Neuronal stem cell (in vitro differentiated cells): ENCODE measurements around the gene TPPP3. TPM values are rescaled to one million over a fixed set of nuclear protein-coding genes. Genes with fewer than 3 reads are reported as not detected.

Experiments used
- DNase-seq: peaks from one replicate; pipeline ENCODE4 v3.0.0-alpha.2; 2013; ENCODE audit warnings: low spot score
- H2AFZ ChIP-seq: one replicate; pipeline ENCODE4 v1.6.1; 2013; ENCODE audit warnings: mild to moderate bottlenecking, low read length, inconsistent platforms
- H2AK5ac ChIP-seq: 2 replicates; pipeline ENCODE4 v1.6.1; 2013; ENCODE audit warnings: low read depth, mild to moderate bottlenecking, inconsistent platforms, low read length, moderate library complexity, mixed read lengths
- H2BK120ac ChIP-seq: 2 replicates; pipeline ENCODE4 v1.6.1; 2013; ENCODE audit warnings: low read depth, mild to moderate bottlenecking, inconsistent platforms, low read length, moderate library complexity, mixed read lengths
- H2BK12ac ChIP-seq: one replicate; pipeline ENCODE4 v1.6.1; 2013; ENCODE audit warnings: low read length, inconsistent platforms
- H2BK15ac ChIP-seq: 2 replicates; pipeline ENCODE4 v1.6.1; 2013; ENCODE audit warnings: mild to moderate bottlenecking, low read length, inconsistent platforms, mixed read lengths
- H2BK5ac ChIP-seq: one replicate; pipeline ENCODE4 v1.6.1; 2013; ENCODE audit warnings: inconsistent platforms, mild to moderate bottlenecking, low read length, moderate library complexity
- H3K14ac ChIP-seq: one replicate; pipeline ENCODE4 v1.6.1; 2013; ENCODE audit warnings: low read length, inconsistent platforms
- H3K18ac ChIP-seq: 2 replicates; pipeline ENCODE4 v1.6.1; 2013; ENCODE audit warnings: low read length, inconsistent platforms
- H3K23ac ChIP-seq: 2 replicates; pipeline ENCODE4 v1.6.1; 2013; ENCODE audit warnings: low read depth, mild to moderate bottlenecking, mixed read lengths, low read length, inconsistent platforms; ENCODE audit not compliant: poor library complexity
- H3K27ac ChIP-seq: replicated peaks from 3 replicates; pipeline ENCODE4 v1.5.1; 2013; ENCODE audit warnings: low read length, inconsistent platforms
- H3K27me3 ChIP-seq, 3 experiments: 2 replicates each; pipeline ENCODE4 v1.6.1; 2013; ENCODE audit warnings: low read length in 3 of 3, mild to moderate bottlenecking in 2 of 3, inconsistent platforms in 1 of 3, low read depth in 1 of 3, mixed read lengths in 1 of 3, moderate library complexity in 1 of 3; ENCODE audit not compliant: control insufficient read depth in 3 of 3, insufficient read depth in 3 of 3
- H3K36me3 ChIP-seq, 2 donors: replicated peaks in 1 of 2; 2 replicates each; pipeline ENCODE4 v1.6.1; 2013; ENCODE audit warnings: low read length in 2 of 2; ENCODE audit not compliant: control insufficient read depth in 2 of 2, insufficient read depth in 2 of 2
- H3K4ac ChIP-seq: 2 replicates; pipeline ENCODE4 v1.6.1; 2013; ENCODE audit warnings: inconsistent platforms, mild to moderate bottlenecking, low read length, moderate library complexity
- H3K4me1 ChIP-seq, 2 donors: 1 replicate in 1 of 2; 2 replicates in 1 of 2; pipeline ENCODE4 v1.6.1; 2013; ENCODE audit warnings: low read length in 2 of 2, low read depth in 1 of 2; ENCODE audit not compliant: control insufficient read depth in 2 of 2, insufficient read depth in 1 of 2
- H3K4me2 ChIP-seq: one replicate; pipeline ENCODE4 v1.6.1; 2013; ENCODE audit warnings: mild to moderate bottlenecking, low read length, inconsistent platforms; ENCODE audit not compliant: insufficient read depth, poor library complexity, severe bottlenecking
- H3K4me3 ChIP-seq, 2 donors: 2 replicates each; pipeline ENCODE4 v1.5.1; 2013; ENCODE audit warnings: low read length in 2 of 2, mild to moderate bottlenecking in 2 of 2, inconsistent platforms in 1 of 2, moderate library complexity in 1 of 2
- H3K79me1 ChIP-seq: one replicate; pipeline ENCODE4 v1.6.1; 2013; ENCODE audit warnings: low read depth, mild to moderate bottlenecking, inconsistent platforms, low read length, moderate library complexity
- H3K9ac ChIP-seq: one replicate; pipeline ENCODE4 v1.6.1; 2013; ENCODE audit warnings: mild to moderate bottlenecking, low read depth, low read length, inconsistent platforms; ENCODE audit not compliant: poor library complexity
- H3K9me3 ChIP-seq, 2 donors: replicated peaks in 1 of 2; 2 replicates each; pipeline versions ENCODE3 to v1.6.1; 2013; ENCODE audit warnings: low read length in 2 of 2, mild to moderate bottlenecking in 2 of 2, inconsistent platforms in 1 of 2, low read depth in 1 of 2, mixed read lengths in 1 of 2, moderate library complexity in 1 of 2; ENCODE audit not compliant: control insufficient read depth in 2 of 2, insufficient read depth in 1 of 2
- H4K8ac ChIP-seq: one replicate; pipeline ENCODE4 v1.6.1; 2013; ENCODE audit warnings: low read depth, mild to moderate bottlenecking, inconsistent platforms, low read length, moderate library complexity
- H4K91ac ChIP-seq: one replicate; pipeline ENCODE4 v1.6.1; 2013; ENCODE audit warnings: low read length, low read depth, mild to moderate bottlenecking, inconsistent platforms; ENCODE audit not compliant: poor library complexity
- WGBS, 2 donors: extraction: QIAGEN DNeasy Blood & Tissue Kit; methylation state at CpG; one replicate each; pipeline ENCODE4 v1.1.7; 2013; ENCODE audit warnings: missing lambda C conversion rate in 2 of 2, mixed read lengths in 1 of 2; ENCODE audit not compliant: insufficient read length in 2 of 2, insufficient replicate concordance in 1 of 2; ENCODE audit errors: extremely low coverage in 2 of 2; 5-methylcytosine and 5-hydroxymethylcytosine counted together
- small RNA-seq: library from polyadenylated mRNA; stranded (forward); fragments of <200 nt; extraction: miRNeasy Mini kit (QIAGEN cat#:217004); gene quantifications from one replicate; pipeline ENCODE3, GENCODE V24; 2013; ENCODE audit not compliant: insufficient read depth

TPPP3 gene

GRCh38 chr16:67345401-67345800, 47.9 kb downstream of the TPPP3 start:
- Histone ChIP-seq H4K8ac (no peak overlapping the region), H3K4me1 (no peaks in the 10 kb centered on the region), H3K18ac (no peak overlapping the region), H3K36me3 (no peaks in the 10 kb centered on the region), H3K4me2 (no peak overlapping the region), H3K27me3 (peaks cover 0 to 27% (median 0%) of the 10 kb centered on the region in 3 experiments), H2BK120ac (no peak overlapping the region), H3K79me1 (no peaks in the 10 kb centered on the region), H2AFZ (no peak overlapping the region), H3K4ac (no peak overlapping the region), H3K27ac (no peak overlapping the region), H2BK5ac (no peak overlapping the region), H4K91ac (no peak overlapping the region), H2AK5ac (no peak overlapping the region), H2BK15ac (no peak overlapping the region), H2BK12ac (no peak overlapping the region), H3K9ac (no peak overlapping the region), H3K23ac (no peak overlapping the region), H3K14ac (no peak overlapping the region), H3K9me3 (no peaks in the 10 kb centered on the region), H3K4me3 (no peak overlapping the region)
- DNase-seq, result no peak
- WGBS, 2 donors, result no CpG with 5 or more reads among the region's 1 CpG

GRCh38 chr16:67342616-67343015, 50.7 kb downstream of the TPPP3 start:
- no CpG with 5 or more reads among the region's 4 CpGs for WGBS, 2 donors
- no peak overlapping the region for H2BK5ac ChIP-seq
- H3K27me3 ChIP-seq, result peaks cover 0 to 21% (median 0%) of the 10 kb centered on the region in 3 experiments
- no peak overlapping the region for H2BK15ac ChIP-seq
- H3K23ac ChIP-seq, result no peak overlapping the region
- no peak overlapping the region for H4K91ac ChIP-seq
- no peak overlapping the region for H3K18ac ChIP-seq
- H2AFZ ChIP-seq, result no peak overlapping the region
- no peak overlapping the region for H2AK5ac ChIP-seq
- H2BK12ac ChIP-seq, result no peak overlapping the region
- H2BK120ac ChIP-seq, result no peak overlapping the region
- no peak overlapping the region for H3K27ac ChIP-seq
- H3K14ac ChIP-seq, result no peak overlapping the region
- no peaks in the 10 kb centered on the region for H3K4me1 ChIP-seq
- H3K36me3 ChIP-seq, result no peaks in the 10 kb centered on the region
- H3K79me1 ChIP-seq, result peaks cover 2% of the 10 kb centered on the region
- H3K4me2 ChIP-seq, result no peak overlapping the region
- no peak overlapping the region for H3K4ac ChIP-seq
- DNase-seq, result no peak
- H3K4me3 ChIP-seq, result no peak overlapping the region
- no peak overlapping the region for H4K8ac ChIP-seq
- H3K9ac ChIP-seq, result no peak overlapping the region
- no peaks in the 10 kb centered on the region for H3K9me3 ChIP-seq

GRCh38 chr16:67341250-67341649, 52.0 kb downstream of the TPPP3 start:
- H3K27ac ChIP-seq, result no peak overlapping the region

More at GRCh38 chr16:67341250-67341649, 52.0 kb downstream of the TPPP3 start:
- Histone ChIP-seq H3K9me3 (no peaks in the 10 kb centered on the region), H3K9ac (no peak overlapping the region), H2AFZ (no peak overlapping the region), H4K91ac (no peak overlapping the region), H4K8ac (no peak overlapping the region), H2BK5ac (no peak overlapping the region), H3K14ac (no peak overlapping the region), H3K27me3 (peaks cover 0 to 13% (median 0%) of the 10 kb centered on the region in 3 experiments), H3K23ac (no peak overlapping the region), H3K79me1 (peaks cover 2% of the 10 kb centered on the region), H2BK120ac (no peak overlapping the region), H3K4me2 (no peak overlapping the region), H2AK5ac (no peak overlapping the region), H2BK12ac (no peak overlapping the region), H3K4me3 (no peak overlapping the region), H3K18ac (no peak overlapping the region), H3K4me1 (no peaks in the 10 kb centered on the region), H2BK15ac (no peak overlapping the region), H3K4ac (no peak overlapping the region), H3K36me3 (no peaks in the 10 kb centered on the region)
- whole genome bisulfite sequencing, 2 donors, result no CpG with 5 or more reads among the region's 3 CpGs
- DNase-seq, result no peak

Small RNA genes lying within 50 kb of the gene (small RNA-seq; reads per million reads assigned to genes)
- gene RNU1-123P, result not detected
